K562 (cell line): ENCODE data around the gene EME1. TPM values are rescaled to one million over a fixed set of nuclear protein-coding genes. Genes with fewer than 3 reads are reported as not detected.

Experiments
- CTBP1 ChIP-seq: fragments of 450-650 bp; IDR thresholded peaks from 2 replicates; pipeline ENCODE4 v1.6.1; 2016; ENCODE audit warnings: borderline replicate concordance
- FOSL1 ChIP-seq: fragments of 200-800 bp; sonication (Bioruptor generic); conservative IDR thresholded peaks from 2 replicates; pipeline ENCODE4 v1.6.1; 2016; ENCODE audit warnings: missing genetic modification characterization, missing compliant biosample characterization
- NCOR1 ChIP-seq: fragments of 450-650 bp; IDR thresholded peaks from 2 replicates; pipeline ENCODE4 v1.6.1; 2016; ENCODE audit warnings: mild to moderate bottlenecking, moderate library complexity
- NR2C1 ChIP-seq, 2 experiments: fragments of 450-650 bp; IDR thresholded peaks; 2 replicates each; pipeline ENCODE4 v1.6.1; 2017; ENCODE audit warnings: mild to moderate bottlenecking in 2 of 2, antibody characterized with exemption in 1 of 2, inconsistent platforms in 1 of 2, missing compliant biosample characterization in 1 of 2, missing genetic modification characterization in 1 of 2
- RBM25 ChIP-seq: fragments of 200-400 bp; formaldehyde crosslinking; IDR thresholded peaks from 2 replicates; pipeline ENCODE4 v1.6.1; 2018; ENCODE audit warnings: low read length, low read depth, moderate library complexity; ENCODE audit not compliant: severe bottlenecking
- RBM39 ChIP-seq: fragments of 200-400 bp; formaldehyde crosslinking; optimal IDR thresholded peaks from 2 replicates; pipeline ENCODE3; 2018; ENCODE audit warnings: low read depth, low read length
- YY1 ChIP-seq, 3 experiments: IDR thresholded peaks; 2 replicates each; pipeline ENCODE4 v1.6.1; 2011; ENCODE audit warnings: low read length in 2 of 3, mild to moderate bottlenecking in 2 of 3, moderate library complexity in 2 of 3, borderline replicate concordance in 1 of 3, control low read depth in 1 of 3, low read depth in 1 of 3; ENCODE audit not compliant: insufficient read depth in 3 of 3, insufficient replicate concordance in 2 of 3, control insufficient read depth in 1 of 3, insufficient read length in 1 of 3; ENCODE audit errors: extremely low read depth in 1 of 3
- ZFP30 ChIP-seq: fragments of 250-450 bp; sonication (Bioruptor Pico); IDR thresholded peaks from 2 replicates; pipeline ENCODE4 v1.8.0; 2022; ENCODE audit warnings: moderate library complexity, mild to moderate bottlenecking, inconsistent platforms, borderline replicate concordance
- ZKSCAN3 ChIP-seq: fragments of 250-450 bp; sonication (Bioruptor Pico); IDR thresholded peaks from 2 replicates; pipeline ENCODE4 v1.4.0; 2020
- ZNF444 ChIP-seq: fragments of 250-450 bp; sonication (Bioruptor Pico); IDR thresholded peaks from 2 replicates; pipeline ENCODE4 v1.4.0; 2020; ENCODE audit warnings: mild to moderate bottlenecking, moderate library complexity
- polyA plus RNA-seq, 8 experiments: library from polyadenylated mRNA; depleted of rRNA in 4 of 8; stranded (reverse) in 5 of 8; unstranded in 3 of 8; fragments of >200 nt; fragmentation: Nextera tagmentation in 2 of 8; fragmentation: Illumina TruSeq in 1 of 8; extraction: Ambion mirVana in 2 of 8; extraction: Trizol in 1 of 8; gene quantifications; 2 replicates each; pipeline versions ENCODE4 v1.2.1 to v1.2.3, GENCODE V29; 2011 to 2014; ENCODE audit warnings: inconsistent platforms in 1 of 8, missing spikeins in 1 of 8
- total RNA-seq, 7 experiments: library from RNA; depleted of rRNA in 6 of 7; stranded (reverse); fragments of >200 nt in 6 of 7; fragmentation: Illumina TruSeq in 2 of 7; extraction: Trizol in 2 of 7; gene quantifications; 2 replicates each; pipeline versions ENCODE4 v1.2.1 to v1.2.3, GENCODE V29; 2011 to 2021; ENCODE audit warnings: low replicate concordance in 1 of 7
- TF ChIP-seq, protein P1 (sequence below): IDR thresholded peaks from 2 replicates; pipeline ENCODE4 v1.6.1; 2016; ENCODE audit warnings: missing genetic modification characterization, missing compliant biosample characterization
- TF ChIP-seq, protein P2 (sequence below): fragments of 250-450 bp; sonication (Bioruptor Pico); IDR thresholded peaks from 2 replicates; pipeline ENCODE4 v1.8.0; 2021; ENCODE audit warnings: moderate library complexity, mild to moderate bottlenecking, inconsistent platforms
- TF ChIP-seq, protein P3 (sequence below), 2 experiments: fragments of 450-650 bp; IDR thresholded peaks; 2 replicates each; pipeline ENCODE4 v1.6.1; 2016; ENCODE audit warnings: mild to moderate bottlenecking in 2 of 2, borderline replicate concordance in 1 of 2, low read depth in 1 of 2, moderate library complexity in 1 of 2
- TF ChIP-seq, protein P4 (sequence below): sonication (generic); formaldehyde crosslinking; IDR thresholded peaks from 2 replicates; pipeline ENCODE4 v1.9.0; 2022; ENCODE audit warnings: mild to moderate bottlenecking, missing genetic modification reagents

Gene EME1
- total and polyA plus RNA-seq, 9 of the 15 experiments (the other 6 are each of a cell fraction or from before 2014, with no cell fraction given) = 14.6 to 44.1 (median 24.0) TPM

DNA sequence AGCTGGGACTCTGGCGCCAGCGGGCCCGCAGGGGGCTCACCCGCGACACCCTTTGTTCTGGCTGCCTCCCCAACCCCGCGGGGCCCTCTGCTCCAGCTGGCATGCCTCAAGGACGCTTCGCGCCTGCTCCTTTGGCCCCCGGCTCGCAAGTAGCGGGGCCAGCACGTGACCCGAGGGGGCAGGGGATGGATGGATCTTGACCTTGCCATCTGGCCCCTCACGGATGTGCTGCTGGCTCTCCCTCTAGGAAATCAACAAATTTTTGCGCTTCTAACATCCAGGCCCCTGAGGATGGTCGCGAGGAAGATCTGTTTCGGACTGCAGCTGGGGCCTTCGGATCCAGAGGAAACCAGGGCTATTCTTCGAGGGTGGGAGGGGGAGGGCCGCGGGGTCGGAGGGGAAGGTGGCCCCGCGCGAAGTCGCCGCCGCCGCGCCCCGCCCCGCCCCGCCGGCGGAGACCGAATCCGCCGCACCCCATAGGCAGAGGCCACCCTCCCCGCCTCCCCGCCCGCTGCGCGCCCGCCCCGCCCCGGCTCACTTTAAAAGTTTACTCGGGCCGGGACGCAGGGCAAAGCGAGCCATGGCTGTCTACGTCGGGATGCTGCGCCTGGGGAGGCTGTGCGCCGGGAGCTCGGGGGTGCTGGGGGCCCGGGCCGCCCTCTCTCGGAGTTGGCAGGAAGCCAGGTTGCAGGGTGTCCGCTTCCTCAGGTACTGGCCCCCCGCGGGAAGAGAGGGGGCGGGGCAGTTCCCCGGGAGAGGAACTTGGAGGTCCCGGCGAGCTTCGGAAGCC, 52.8 kb downstream of the EME1 start, which contains the start of gene ACSF2 (continued):
- TF ChIP-seq NR2C1 (IDR thresholded peaks at IDR 0.05) = no peak
- no peak for TF ChIP-seq NR2C1 (tag; IDR thresholded peaks at IDR 0.05)
- TF ChIP-seq CTBP1 = no peak
- TF ChIP-seq NCOR1 = no peak
- no peak for TF ChIP-seq RBM39
- TF ChIP-seq, protein P1, sequence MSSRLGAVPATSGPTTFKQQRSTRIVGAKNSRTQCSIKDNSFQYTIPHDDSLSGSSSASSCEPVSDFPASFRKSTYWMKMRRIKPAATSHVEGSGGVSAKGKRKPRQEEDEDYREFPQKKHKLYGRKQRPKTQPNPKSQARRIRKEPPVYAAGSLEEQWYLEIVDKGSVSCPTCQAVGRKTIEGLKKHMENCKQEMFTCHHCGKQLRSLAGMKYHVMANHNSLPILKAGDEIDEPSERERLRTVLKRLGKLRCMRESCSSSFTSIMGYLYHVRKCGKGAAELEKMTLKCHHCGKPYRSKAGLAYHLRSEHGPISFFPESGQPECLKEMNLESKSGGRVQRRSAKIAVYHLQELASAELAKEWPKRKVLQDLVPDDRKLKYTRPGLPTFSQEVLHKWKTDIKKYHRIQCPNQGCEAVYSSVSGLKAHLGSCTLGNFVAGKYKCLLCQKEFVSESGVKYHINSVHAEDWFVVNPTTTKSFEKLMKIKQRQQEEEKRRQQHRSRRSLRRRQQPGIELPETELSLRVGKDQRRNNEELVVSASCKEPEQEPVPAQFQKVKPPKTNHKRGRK (tag) = no peak
- TF ChIP-seq RBM25 = no peak
- TF ChIP-seq FOSL1 = 0 out of 2 replicates have a peak, but pooled peaks have one; percentile 4
- TF ChIP-seq, protein P2, sequence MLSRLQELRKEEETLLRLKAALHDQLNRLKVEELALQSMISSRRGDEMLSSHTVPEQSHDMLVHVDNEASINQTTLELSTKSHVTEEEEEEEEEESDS (CRISPR knock-in tag) = no peak
- no peak for TF ChIP-seq ZFP30
- TF ChIP-seq YY1 (IDR thresholded peaks at IDR 0.05; ENCODE audit: borderline replicate concordance in 1 of 3, control insufficient read depth in 1 of 3, extremely low read depth in 1 of 3, insufficient read depth in 3 of 3, insufficient read length in 1 of 3, insufficient replicate concordance in 2 of 3, low read depth in 1 of 3, low read length in 2 of 3) = peak in 1 of 3 experiments; percentile 10
- no peak for TF ChIP-seq ZKSCAN3 (CRISPR knock-in tag)
- TF ChIP-seq, protein P3, sequence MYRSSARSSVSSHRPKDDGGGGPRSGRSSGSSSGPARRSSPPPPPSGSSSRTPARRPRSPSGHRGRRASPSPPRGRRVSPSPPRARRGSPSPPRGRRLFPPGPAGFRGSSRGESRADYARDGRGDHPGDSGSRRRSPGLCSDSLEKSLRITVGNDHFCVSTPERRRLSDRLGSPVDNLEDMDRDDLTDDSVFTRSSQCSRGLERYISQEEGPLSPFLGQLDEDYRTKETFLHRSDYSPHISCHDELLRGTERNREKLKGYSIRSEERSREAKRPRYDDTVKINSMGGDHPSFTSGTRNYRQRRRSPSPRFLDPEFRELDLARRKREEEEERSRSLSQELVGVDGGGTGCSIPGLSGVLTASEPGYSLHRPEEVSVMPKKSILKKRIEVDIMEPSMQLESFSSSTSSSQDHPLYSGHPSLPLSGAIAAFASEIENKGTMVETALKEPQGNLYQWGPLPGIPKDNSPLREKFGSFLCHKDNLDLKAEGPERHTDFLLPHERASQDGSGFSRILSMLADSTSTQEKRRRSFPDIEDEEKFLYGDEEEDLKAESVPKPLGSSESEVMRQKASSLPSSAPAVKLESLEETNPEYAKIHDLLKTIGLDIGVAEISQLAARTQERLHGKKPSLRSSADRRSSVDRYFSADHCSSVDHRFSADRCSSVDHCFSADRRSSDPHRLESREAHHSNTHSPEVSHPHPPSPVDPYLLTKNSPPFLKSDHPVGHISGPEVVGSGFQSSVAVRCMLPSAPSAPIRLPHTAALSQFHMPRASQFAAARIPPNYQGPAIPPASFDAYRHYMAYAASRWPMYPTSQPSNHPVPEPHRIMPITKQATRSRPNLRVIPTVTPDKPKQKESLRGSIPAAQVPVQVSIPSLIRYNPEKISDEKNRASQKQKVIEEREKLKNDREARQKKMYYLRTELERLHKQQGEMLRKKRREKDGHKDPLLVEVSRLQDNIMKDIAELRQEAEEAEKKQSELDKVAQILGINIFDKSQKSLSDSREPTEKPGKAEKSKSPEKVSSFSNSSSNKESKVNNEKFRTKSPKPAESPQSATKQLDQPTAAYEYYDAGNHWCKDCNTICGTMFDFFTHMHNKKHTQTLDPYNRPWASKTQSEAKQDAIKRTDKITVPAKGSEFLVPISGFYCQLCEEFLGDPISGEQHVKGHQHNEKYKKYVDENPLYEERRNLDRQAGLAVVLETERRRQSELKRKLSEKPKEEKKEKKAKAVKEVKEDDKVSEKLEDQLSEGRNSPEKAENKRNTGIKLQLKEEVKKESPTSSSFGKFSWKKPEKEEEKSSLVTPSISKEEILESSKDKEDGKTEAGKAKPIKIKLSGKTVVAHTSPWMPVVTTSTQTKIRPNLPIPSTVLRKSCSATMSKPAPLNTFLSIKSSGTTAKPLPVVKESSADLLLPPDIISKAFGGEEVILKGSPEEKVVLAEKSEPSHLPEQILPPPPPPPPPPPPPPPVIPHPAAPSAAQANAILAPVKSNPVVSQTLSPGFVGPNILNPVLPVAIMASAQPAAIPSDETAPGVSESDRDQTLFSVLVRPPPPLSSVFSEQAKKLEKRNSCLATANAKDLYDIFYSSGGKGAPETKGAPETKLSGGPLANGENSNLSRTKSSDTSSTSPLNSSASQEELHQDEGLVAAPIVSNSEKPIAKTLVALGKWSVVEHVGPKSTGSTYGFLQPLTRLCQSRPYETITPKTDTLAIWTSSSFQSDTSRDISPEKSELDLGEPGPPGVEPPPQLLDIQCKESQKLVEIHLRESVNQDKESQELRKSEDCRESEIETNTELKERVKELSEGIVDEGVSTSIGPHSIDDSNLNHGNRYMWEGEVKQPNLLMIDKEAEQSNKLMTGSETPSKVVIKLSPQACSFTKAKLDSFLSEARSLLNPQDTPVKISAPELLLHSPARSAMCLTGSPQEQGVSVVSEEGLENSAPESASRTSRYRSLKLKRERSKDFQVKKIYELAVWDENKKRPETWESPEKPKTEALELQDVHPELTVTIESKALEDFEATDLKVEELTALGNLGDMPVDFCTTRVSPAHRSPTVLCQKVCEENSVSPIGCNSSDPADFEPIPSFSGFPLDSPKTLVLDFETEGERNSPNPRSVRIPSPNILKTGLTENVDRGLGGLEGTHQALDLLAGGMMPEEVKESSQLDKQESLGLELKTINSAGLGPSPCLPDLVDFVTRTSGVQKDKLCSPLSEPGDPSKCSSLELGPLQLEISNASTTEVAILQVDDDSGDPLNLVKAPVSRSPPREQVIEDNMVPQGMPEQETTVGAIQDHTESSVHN (IDR thresholded peaks at IDR 0.05; ENCODE audit: borderline replicate concordance in 1 of 2, low read depth in 1 of 2) = no peak
- TF ChIP-seq ZNF444 (CRISPR knock-in tag) = 0 out of 2 replicates have a peak, but pooled peaks have one; percentile 35
- TF ChIP-seq, protein P4, sequence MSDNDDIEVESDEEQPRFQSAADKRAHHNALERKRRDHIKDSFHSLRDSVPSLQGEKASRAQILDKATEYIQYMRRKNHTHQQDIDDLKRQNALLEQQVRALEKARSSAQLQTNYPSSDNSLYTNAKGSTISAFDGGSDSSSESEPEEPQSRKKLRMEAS = peak; percentile 50; the same call in 1 of the 2 replicates
